Upper lobe of left lung (tissue), 6 donors: ENCODE data around the gene CBX7. TPM values are rescaled to one million over a fixed set of nuclear protein-coding genes. Genes with fewer than 3 reads are reported as not detected.
"Not testable (repeated sequence)": the region's sequence is repeated elsewhere in the genome, so short reads cannot be mapped to it uniquely, and the experiment has no call there.

Experiments used
- ATAC-seq, 2 donors: fragments of 200-7000 bp; cut with Tn5 transposase; one replicate each; pipeline ENCODE4 v1.9.1; 2022; ENCODE audit warnings: mild to moderate bottlenecking in 2 of 2, moderate library complexity in 2 of 2; ENCODE audit not compliant: low FRiP score in 2 of 2
- DNase-seq, 2 donors: peaks; one replicate each; pipeline ENCODE4 v3.0.0-alpha.2; 2019 to 2020
- H3K27ac ChIP-seq, 4 donors: fragments of 200-600 bp; sonication (generic); one replicate each; pipeline ENCODE4 v1.5.1; 2016 to 2019
- H3K27me3 ChIP-seq, 4 donors: fragments of 200-600 bp; sonication (generic); one replicate each; pipeline ENCODE4 v1.5.1; 2017 to 2019
- H3K36me3 ChIP-seq, 4 donors: fragments of 200-600 bp; sonication (generic); one replicate each; pipeline ENCODE4 v1.5.1; 2016 to 2019
- H3K4me1 ChIP-seq, 4 donors: fragments of 200-600 bp; sonication (generic); one replicate each; pipeline ENCODE4 v1.5.1; 2018 to 2019
- H3K4me3 ChIP-seq, 4 donors: fragments of 200-600 bp; sonication (generic); one replicate each; pipeline ENCODE4 v1.5.1; 2017 to 2019; ENCODE audit warnings: mild to moderate bottlenecking in 2 of 4, moderate library complexity in 1 of 4
- H3K9me3 ChIP-seq, 4 donors: fragments of 200-600 bp; sonication (generic); one replicate each; pipeline ENCODE4 v1.5.1; 2018 to 2019
- EP300 ChIP-seq, 4 donors: sonication (generic); formaldehyde crosslinking; IDR thresholded peaks; one replicate each; pipeline ENCODE4 v1.5.1; 2017; ENCODE audit warnings: antibody characterized with exemption in 4 of 4, control low read depth in 2 of 4
- POLR2A ChIP-seq, 4 donors: fragments of 450-650 bp; IDR thresholded peaks; one replicate each; pipeline ENCODE4 v1.5.1; 2016 to 2017; ENCODE audit warnings: antibody characterized with exemption in 4 of 4, mild to moderate bottlenecking in 2 of 4
- POLR2AphosphoS5 ChIP-seq, 2 donors: sonication (generic); formaldehyde crosslinking; IDR thresholded peaks; one replicate each; pipeline ENCODE4 v1.5.1; 2017; ENCODE audit warnings: antibody characterized with exemption in 2 of 2
- WGBS, 2 donors: methylation state at CpG; one replicate each; pipeline ENCODE4 v1.1.5; 2017 to 2018; 5-methylcytosine and 5-hydroxymethylcytosine counted together
- total RNA-seq, 6 donors: library from RNA; depleted of rRNA in 4 of 6; stranded (reverse); fragments of >200 nt in 4 of 6; gene quantifications; one replicate each; pipeline versions ENCODE4 v1.1.0 to v1.2.1, GENCODE V29; 2016 to 2021
- TF ChIP-seq, protein P1 (sequence below), 6 experiments: fragments of 450-650 bp in 4 of 6; fragments of 200-600 bp in 2 of 6; sonication (generic) in 2 of 6; IDR thresholded peaks; one replicate each; pipeline ENCODE4 v1.5.1; 2016 to 2019; ENCODE audit warnings: antibody characterized with exemption in 6 of 6
- donor health status: DM: no; HTN: no; CAD: no; lungs with moderate emphysema.
- donor health status: DM: no; HTN: yes; CAD: no; lungs with severe emphysema.

The CBX7 gene
- total RNA-seq, 6 donors from 2014 or later, result 51.5 to 145 (median 60.6) TPM

DNA sequence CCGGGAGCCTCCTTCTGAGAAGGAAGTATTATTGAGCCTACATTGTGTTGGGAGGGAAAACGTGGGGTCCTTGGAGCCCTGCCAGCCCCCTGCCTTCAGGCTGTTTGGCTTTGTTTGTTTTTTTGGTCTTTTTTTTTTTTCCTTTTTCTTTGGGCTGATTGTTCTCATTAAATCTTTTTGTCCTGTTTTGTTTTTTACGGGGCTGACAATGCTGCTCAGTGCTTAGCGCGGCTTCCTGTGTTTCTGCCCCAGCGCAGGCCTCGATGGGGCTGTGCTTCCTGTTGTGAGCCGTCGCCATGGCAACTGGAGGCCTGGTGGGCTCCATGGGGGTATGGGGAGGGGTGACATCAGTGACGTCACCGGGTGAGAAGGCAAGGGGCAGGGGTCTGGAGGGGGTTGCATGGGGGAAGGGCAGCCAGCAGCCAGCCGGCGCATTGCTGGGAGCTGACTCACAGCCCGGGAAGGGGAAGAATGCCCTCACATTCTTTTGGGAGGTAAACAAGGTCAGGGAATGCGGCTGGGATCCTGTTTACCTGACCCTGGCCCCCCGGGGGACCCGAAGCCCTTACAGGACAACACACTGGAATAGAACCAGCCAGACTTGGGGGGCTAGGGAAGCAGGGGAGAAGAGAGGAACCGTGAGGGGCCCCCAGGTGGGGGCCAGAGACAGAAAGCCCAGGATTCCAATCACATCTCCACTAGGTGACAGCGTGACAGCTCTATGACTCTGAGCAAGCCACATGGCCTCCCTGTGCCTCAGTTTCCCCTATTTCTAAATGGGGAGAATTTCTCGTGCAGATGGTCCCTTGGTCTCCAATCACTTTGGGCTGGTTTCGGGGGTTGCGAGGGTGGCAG, 22.2 kb upstream of the CBX7 start:
- TF ChIP-seq EP300 (IDR thresholded peaks at IDR 0.05), result peak; percentile 36 to 84 (median 60)
- TF ChIP-seq POLR2AphosphoS5 (IDR thresholded peaks at IDR 0.05), result peak; percentile 65 to 85
- TF ChIP-seq, protein P1, sequence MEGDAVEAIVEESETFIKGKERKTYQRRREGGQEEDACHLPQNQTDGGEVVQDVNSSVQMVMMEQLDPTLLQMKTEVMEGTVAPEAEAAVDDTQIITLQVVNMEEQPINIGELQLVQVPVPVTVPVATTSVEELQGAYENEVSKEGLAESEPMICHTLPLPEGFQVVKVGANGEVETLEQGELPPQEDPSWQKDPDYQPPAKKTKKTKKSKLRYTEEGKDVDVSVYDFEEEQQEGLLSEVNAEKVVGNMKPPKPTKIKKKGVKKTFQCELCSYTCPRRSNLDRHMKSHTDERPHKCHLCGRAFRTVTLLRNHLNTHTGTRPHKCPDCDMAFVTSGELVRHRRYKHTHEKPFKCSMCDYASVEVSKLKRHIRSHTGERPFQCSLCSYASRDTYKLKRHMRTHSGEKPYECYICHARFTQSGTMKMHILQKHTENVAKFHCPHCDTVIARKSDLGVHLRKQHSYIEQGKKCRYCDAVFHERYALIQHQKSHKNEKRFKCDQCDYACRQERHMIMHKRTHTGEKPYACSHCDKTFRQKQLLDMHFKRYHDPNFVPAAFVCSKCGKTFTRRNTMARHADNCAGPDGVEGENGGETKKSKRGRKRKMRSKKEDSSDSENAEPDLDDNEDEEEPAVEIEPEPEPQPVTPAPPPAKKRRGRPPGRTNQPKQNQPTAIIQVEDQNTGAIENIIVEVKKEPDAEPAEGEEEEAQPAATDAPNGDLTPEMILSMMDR (IDR thresholded peaks at IDR 0.05), result no peak
- ATAC-seq, result peak; percentile 46 to 62
- H3K27me3 ChIP-seq, result no peaks in the 10 kb centered on the region
- H3K27ac ChIP-seq, result peak overlapping the region; percentile 84 to 93 (median 88)
- WGBS, 2 donors, result 11 to 23% methylated on average over 17 to 22 of the region's 22 CpGs
- peak overlapping the region in 1 of 4 donors; percentile 13 for H3K4me3 ChIP-seq
- no peaks in the 10 kb centered on the region for H3K9me3 ChIP-seq
- H3K4me1 ChIP-seq, result peaks cover 66 to 91% (median 82%) of the 10 kb centered on the region in 4 donors
- H3K36me3 ChIP-seq, result no peaks in the 10 kb centered on the region
- DNase-seq, result peak; percentile 71 to 82

- Histone ChIP-seq H3K27me3 (no peaks in the 10 kb centered on the region), H3K4me3 (peak overlapping the region in 1 of 4 donors; percentile 13), H3K4me1 (peaks cover 66 to 83% (median 75%) of the 10 kb centered on the region in 4 donors), H3K36me3 (no peaks in the 10 kb centered on the region), H3K9me3 (no peaks in the 10 kb centered on the region), H3K27ac (peak overlapping the region; percentile 84 to 93 (median 88))
- TF ChIP-seq POLR2A (IDR thresholded peaks at IDR 0.05) (no peak), POLR2AphosphoS5 (IDR thresholded peaks at IDR 0.05) (no peak), EP300 (IDR thresholded peaks at IDR 0.05) (no peak)
- TF ChIP-seq, protein P1 (IDR thresholded peaks at IDR 0.05), result no peak
- 56 to 61% methylated on average over 11 of the region's 11 CpGs for WGBS, 2 donors
- ATAC-seq, result no peak
- no peak for DNase-seq
These were observed 21.5 kb upstream of the CBX7 start for GRCh38 chr22:39173787-39174497.

- Histone ChIP-seq H3K27me3 (no peaks in the 10 kb centered on the region), H3K4me1 (peaks cover 66 to 75% (median 68%) of the 10 kb centered on the region in 4 donors), H3K36me3 (no peaks in the 10 kb centered on the region), H3K4me3 (no peak overlapping the region), H3K27ac (peak overlapping the region; percentile 84 to 93 (median 88)), H3K9me3 (no peaks in the 10 kb centered on the region)
- TF ChIP-seq, protein P1 (IDR thresholded peaks at IDR 0.05), result no peak
- no peak for TF ChIP-seq POLR2AphosphoS5 (IDR thresholded peaks at IDR 0.05)
- no peak for TF ChIP-seq POLR2A (IDR thresholded peaks at IDR 0.05)
- no peak for TF ChIP-seq EP300 (IDR thresholded peaks at IDR 0.05)
- 86 to 94% methylated on average over 11 to 12 of the region's 16 CpGs for WGBS, 2 donors
- ATAC-seq (no peak), DNase-seq (no peak)
These were observed 20.7 kb upstream of the CBX7 start for GRCh38 chr22:39173050-39173706.

DNA sequence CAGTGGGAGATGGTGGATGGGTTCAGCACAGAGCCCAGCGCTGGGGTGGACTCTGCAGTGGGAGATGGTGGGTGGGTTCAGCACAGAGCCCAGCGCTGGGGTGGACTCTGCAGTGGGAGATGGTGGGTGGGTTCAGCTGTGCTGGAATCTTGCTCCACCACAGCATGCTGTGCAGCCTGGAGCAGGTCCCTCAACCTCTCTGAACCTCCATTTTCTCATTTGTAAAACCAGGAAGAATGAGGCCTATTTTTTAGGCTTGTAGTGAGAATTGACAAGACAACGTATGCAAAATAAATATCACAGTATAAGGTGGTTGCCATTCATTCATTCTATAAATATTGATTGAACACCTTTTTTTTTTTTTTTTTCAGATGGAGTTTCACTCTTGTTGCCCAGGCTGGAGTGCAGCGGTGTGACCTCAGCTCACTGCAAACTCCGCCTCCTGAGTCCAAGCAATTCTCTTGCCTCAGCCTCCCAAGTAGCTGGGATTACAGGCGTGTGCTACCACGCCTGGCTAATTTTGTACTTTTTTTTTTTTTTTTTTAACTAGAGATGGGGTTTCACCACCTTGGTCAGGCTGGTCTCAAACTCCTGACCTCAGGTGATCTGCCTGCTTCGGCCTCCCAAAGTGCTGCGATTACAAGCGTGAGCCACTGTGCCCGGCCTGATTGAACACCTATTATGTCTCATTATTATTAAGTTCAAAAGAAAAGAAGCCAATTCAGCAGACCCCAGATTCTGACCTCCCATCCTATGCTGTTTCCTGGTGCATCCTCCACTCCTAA, 20.0 kb upstream of the CBX7 start:
- Histone ChIP-seq H3K4me1 (peaks cover 59 to 69% (median 62%) of the 10 kb centered on the region in 4 donors), H3K27ac (peak overlapping the region; percentile 84 to 93 (median 88))
- not testable (repeated sequence) for H3K27me3 ChIP-seq, H3K9me3 ChIP-seq, ATAC-seq, H3K36me3 ChIP-seq, DNase-seq, H3K4me3 ChIP-seq
- WGBS, 2 donors, result 88 to 89% methylated on average over 10 to 11 of the region's 11 CpGs
